ENCODE measurements around the gene MTMR10. TPM values are rescaled to one million over a fixed set of nuclear protein-coding genes. Genes with fewer than 3 reads are reported as not detected.

MTMR10 gene
- polyA plus RNA-seq, 1 of the 3 experiments (the other 2 are of a cell fraction): 6.4 TPM

- no peak for TF ChIP-seq TAF1 (IDR thresholded peaks at IDR 0.05; ENCODE audit: borderline replicate concordance, low read depth, low read length)
- no peak for TF ChIP-seq RCOR1 (IDR thresholded peaks at IDR 0.05; ENCODE audit: low read length)
Observed at GRCh38 chr15:30929982-30930381, 61.4 kb downstream of the MTMR10 start (continued).

GRCh38 chr15:30929064-30929669, 62.3 kb downstream of the MTMR10 start:
- no peak for DNase-seq
- Histone ChIP-seq H3K36me3 (replicated peaks in 1 of 2; ENCODE audit: control insufficient read depth in 1 of 2, insufficient read depth in 2 of 2, low read length in 1 of 2) (peaks cover 12 to 40% of the 10 kb centered on the region in 2 experiments), H3K4me3 (ENCODE audit: low read depth in 2 of 2, low read length in 1 of 2) (no peak overlapping the region), H3K27ac (ENCODE audit: low read depth in 2 of 2, low read length in 1 of 2) (no peak overlapping the region), H3K9me3 (no peaks in the 10 kb centered on the region), H3K4me2 (no peak overlapping the region), H3F3A (replicated peaks; ENCODE audit: insufficient read depth) (no peaks in the 10 kb centered on the region), H4K20me1 (ENCODE audit: insufficient read depth) (no peaks in the 10 kb centered on the region), H3K9ac (no peak overlapping the region), H3K4me1 (ENCODE audit: control insufficient read depth in 1 of 2, insufficient read depth in 2 of 2, low read depth in 1 of 2, low read length in 1 of 2) (peaks cover 0 to 2% of the 10 kb centered on the region in 2 experiments; a peak in 1 of 4 replicates), H3K27me3 (ENCODE audit: insufficient read depth) (no peaks in the 10 kb centered on the region), H3K79me2 (ENCODE audit: insufficient read depth) (no peaks in the 10 kb centered on the region), H3K9me2 (no peaks in the 10 kb centered on the region), H2AFZ (ENCODE audit: low read depth) (no peak overlapping the region)
- 95% methylated on average over 10 of the region's 10 CpGs for WGBS (ENCODE audit: low lambda C conversion rate)
- TF ChIP-seq CHD2 (IDR thresholded peaks at IDR 0.05; ENCODE audit: low read length, partially characterized antibody): no peak
- no peak for TF ChIP-seq RAD21 (IDR thresholded peaks at IDR 0.05; ENCODE audit: low read length)
- no peak for TF ChIP-seq PBX3 (IDR thresholded peaks at IDR 0.05)
- no peak for TF ChIP-seq FOSL2 (IDR thresholded peaks at IDR 0.05; ENCODE audit: borderline replicate concordance, low read depth)
- no peak for TF ChIP-seq IRF3 (IDR thresholded peaks at IDR 0.05; ENCODE audit: low read depth, low read length)
- TF ChIP-seq JUND (IDR thresholded peaks at IDR 0.05): no peak
- TF ChIP-seq RFX5 (IDR thresholded peaks at IDR 0.05; ENCODE audit: low read length): no peak
- no peak for TF ChIP-seq RCOR1 (IDR thresholded peaks at IDR 0.05; ENCODE audit: low read length)
- no peak for TF ChIP-seq REST (IDR thresholded peaks at IDR 0.05; ENCODE audit: low read depth, low read length)
- TF ChIP-seq USF2 (IDR thresholded peaks at IDR 0.05; ENCODE audit: borderline replicate concordance, low read depth, low read length): no peak
- no peak for TF ChIP-seq USF1 (IDR thresholded peaks at IDR 0.05; ENCODE audit: borderline replicate concordance, low read depth)
- TF ChIP-seq MEF2A (IDR thresholded peaks at IDR 0.05; ENCODE audit: borderline replicate concordance, low read depth): no peak
- TF ChIP-seq ELF1 (IDR thresholded peaks at IDR 0.05): no peak
- TF ChIP-seq FOXM1 (IDR thresholded peaks at IDR 0.05; ENCODE audit: low read depth): no peak
- ChIA-PET POLR2A (interaction anchor here (0.6 kb wide), 1 partner anchor 11 kb away, joined by 3 read pairs; no protein-coding TSS in a partner anchor), CTCF (interaction anchor here (1.2 kb wide), 1 partner anchor 70 kb away, joined by 4 read pairs; no protein-coding TSS in a partner anchor)
